ENCODE measurements around the gene IGSF21.

Gene IGSF21

DNA sequence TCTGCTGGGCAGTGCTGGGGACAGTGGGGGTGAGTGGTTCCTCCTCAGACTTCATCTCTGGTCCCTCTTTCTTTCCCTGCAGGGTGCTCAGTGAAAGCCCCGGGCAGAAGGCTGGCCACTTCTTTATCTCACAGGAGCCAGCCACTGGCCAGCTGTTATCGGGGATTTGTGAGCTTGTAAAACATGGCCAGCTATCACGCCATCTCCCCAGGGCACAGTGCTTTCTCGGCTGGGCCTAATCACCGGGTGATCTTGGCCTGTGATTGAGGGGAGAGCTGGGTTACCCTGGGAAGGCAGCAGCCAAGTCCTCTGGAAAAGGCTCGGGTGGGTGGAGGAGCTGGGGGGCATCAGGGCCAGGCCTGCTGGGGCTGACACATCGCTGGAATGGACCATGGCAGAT is 83.0 kb downstream of the IGSF21 start:
- TF ChIP-seq TCF4 (CRISPR knock-in tag; IDR thresholded peaks at IDR 0.05; ENCODE audit: borderline replicate concordance) (peak; percentile 69), ZC3H10 (CRISPR knock-in tag; IDR thresholded peaks at IDR 0.05) (no peak)
- no peak for ATAC-seq

DNA sequence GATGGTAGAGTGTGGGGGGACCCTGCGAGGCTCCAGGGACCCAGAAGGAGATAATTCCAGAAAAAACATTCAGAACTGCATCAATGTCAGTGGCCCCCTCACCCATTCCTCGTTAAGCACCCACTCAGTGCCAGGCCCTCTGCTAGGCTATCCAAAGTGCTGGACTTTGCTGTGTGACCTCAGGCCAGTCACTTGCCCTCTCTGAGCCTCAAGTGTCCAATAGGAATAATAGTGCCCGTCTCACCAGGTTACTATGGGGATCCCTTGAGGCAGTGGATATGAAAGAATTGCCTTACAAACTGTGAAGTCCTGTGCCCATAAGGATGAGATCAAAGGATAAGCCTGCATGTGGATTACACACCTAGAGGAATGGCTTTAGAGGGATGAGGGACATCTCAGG is 83.4 kb downstream of the IGSF21 start:
- ATAC-seq = no peak
- TF ChIP-seq PPARA (CRISPR knock-in tag; IDR thresholded peaks at IDR 0.05; ENCODE audit: borderline replicate concordance) (no peak), ISL1 (CRISPR knock-in tag; IDR thresholded peaks at IDR 0.05) (no peak), ZFP30 (CRISPR knock-in tag; IDR thresholded peaks at IDR 0.05) (no peak), CSDC2 (CRISPR knock-in tag; IDR thresholded peaks at IDR 0.05) (no peak), ZNF565 (CRISPR knock-in tag; conservative IDR thresholded peaks at IDR 0.05; ENCODE audit: low read depth) (no peak), TOX (CRISPR knock-in tag; IDR thresholded peaks at IDR 0.05; ENCODE audit: borderline replicate concordance) (no peak)
- TF ChIP-seq, protein P1, sequence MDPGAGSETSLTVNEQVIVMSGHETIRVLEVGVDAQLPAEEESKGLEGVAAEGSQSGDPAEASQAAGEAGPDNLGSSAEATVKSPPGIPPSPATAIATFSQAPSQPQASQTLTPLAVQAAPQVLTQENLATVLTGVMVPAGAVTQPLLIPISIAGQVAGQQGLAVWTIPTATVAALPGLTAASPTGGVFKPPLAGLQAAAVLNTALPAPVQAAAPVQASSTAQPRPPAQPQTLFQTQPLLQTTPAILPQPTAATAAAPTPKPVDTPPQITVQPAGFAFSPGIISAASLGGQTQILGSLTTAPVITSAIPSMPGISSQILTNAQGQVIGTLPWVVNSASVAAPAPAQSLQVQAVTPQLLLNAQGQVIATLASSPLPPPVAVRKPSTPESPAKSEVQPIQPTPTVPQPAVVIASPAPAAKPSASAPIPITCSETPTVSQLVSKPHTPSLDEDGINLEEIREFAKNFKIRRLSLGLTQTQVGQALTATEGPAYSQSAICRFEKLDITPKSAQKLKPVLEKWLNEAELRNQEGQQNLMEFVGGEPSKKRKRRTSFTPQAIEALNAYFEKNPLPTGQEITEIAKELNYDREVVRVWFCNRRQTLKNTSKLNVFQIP (CRISPR knock-in tag; IDR thresholded peaks at IDR 0.05; ENCODE audit: borderline replicate concordance, low read depth) = no peak

DNA sequence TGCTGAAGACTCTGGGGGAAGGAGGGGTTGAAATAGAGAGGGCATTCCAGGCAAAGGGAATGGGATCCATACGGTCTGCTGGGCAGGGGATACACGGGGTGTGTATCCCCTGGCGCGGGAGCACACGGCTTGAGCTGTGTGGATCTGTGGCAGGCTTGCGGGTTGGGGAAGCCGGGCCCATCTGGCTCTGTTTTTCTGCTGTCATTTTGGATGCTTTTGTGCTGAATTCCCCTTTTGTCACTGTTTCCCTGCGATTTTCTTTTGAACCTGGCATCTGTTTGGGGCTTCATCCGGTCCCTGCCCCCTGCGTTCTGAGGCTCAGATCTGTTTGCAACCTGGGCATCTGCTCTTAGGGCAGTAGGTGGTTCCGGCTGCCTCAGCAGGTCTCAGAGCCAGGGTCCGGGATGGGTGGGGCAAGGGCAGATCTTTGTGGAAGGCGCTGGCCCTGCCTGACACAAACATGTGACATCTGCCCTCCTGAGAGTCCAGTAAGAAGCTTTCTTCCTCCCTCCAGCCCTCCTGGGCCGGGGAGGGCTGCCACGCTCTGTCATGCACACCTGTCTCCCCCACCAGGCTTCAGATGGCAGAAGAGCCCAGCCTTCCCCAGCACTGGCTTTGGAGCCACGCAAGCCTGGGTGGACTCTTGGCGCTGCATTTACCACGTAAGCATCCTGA is 84.0 kb downstream of the IGSF21 start:
- ATAC-seq = no peak
- TF ChIP-seq, protein P2, sequence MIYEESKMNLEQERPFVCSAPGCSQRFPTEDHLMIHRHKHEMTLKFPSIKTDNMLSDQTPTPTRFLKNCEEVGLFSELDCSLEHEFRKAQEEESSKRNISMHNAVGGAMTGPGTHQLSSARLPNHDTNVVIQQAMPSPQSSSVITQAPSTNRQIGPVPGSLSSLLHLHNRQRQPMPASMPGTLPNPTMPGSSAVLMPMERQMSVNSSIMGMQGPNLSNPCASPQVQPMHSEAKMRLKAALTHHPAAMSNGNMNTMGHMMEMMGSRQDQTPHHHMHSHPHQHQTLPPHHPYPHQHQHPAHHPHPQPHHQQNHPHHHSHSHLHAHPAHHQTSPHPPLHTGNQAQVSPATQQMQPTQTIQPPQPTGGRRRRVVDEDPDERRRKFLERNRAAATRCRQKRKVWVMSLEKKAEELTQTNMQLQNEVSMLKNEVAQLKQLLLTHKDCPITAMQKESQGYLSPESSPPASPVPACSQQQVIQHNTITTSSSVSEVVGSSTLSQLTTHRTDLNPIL (CRISPR knock-in tag; IDR thresholded peaks at IDR 0.05; ENCODE audit: low read depth) = no peak
- TF ChIP-seq CSDC2 (CRISPR knock-in tag; IDR thresholded peaks at IDR 0.05) = no peak
- TF ChIP-seq SNAI2 (CRISPR knock-in tag; IDR thresholded peaks at IDR 0.05) = no peak
- TF ChIP-seq TCF4 (CRISPR knock-in tag; IDR thresholded peaks at IDR 0.05; ENCODE audit: borderline replicate concordance) = no peak
- no peak for TF ChIP-seq TOX (CRISPR knock-in tag; IDR thresholded peaks at IDR 0.05; ENCODE audit: borderline replicate concordance)
- no peak for TF ChIP-seq ZFP3 (CRISPR knock-in tag; IDR thresholded peaks at IDR 0.05)

DNA sequence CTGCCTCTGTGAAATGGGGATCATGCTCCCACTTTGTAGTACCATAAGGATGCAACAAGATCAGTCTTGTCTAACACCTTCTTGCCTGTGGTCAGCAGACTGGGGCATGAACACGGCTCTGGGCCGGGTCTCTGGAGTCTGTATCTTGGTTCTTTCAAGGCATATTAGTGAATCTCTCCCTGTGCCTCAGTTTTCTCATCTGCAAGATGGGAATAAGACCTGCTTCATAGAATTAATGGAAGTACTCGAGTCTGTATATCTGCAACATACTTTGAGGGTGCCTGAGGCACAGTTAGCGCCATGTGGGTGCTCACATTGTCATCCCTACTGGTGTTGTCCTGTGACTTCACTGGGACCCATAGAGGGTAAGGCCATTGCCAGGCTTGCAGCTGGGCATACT is 84.6 kb downstream of the IGSF21 start:
- TF ChIP-seq PPARA (CRISPR knock-in tag; IDR thresholded peaks at IDR 0.05; ENCODE audit: borderline replicate concordance) (no peak), TCF4 (CRISPR knock-in tag; IDR thresholded peaks at IDR 0.05; ENCODE audit: borderline replicate concordance) (no peak)
- ATAC-seq = no peak

DNA sequence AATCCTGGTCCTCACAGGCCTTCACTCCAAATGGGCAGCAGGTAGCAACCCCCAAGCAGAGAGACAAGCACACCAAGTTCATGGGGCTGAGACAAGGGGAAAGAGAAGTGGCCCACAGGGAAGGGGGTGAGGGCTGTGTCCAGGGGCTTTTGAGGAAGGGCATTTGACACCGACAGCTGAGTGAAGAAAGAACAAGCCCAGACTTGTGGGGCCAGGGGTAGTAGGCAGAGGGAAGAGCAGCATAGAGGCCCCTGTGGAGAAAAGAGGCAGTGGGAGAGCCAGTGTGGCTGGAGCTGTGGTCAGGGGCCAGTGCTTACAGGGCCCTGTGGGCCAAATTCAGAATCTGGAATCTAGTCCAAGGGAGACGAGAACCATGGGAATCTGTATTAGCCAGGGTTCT is 85.4 kb downstream of the IGSF21 start:
- no peak for TF ChIP-seq ESRRG (CRISPR knock-in tag; IDR thresholded peaks at IDR 0.05)
- no peak for TF ChIP-seq ZNF70 (CRISPR knock-in tag; IDR thresholded peaks at IDR 0.05)
- no peak for TF ChIP-seq TCF4 (CRISPR knock-in tag; IDR thresholded peaks at IDR 0.05; ENCODE audit: borderline replicate concordance)
- no peak for TF ChIP-seq TOX (CRISPR knock-in tag; IDR thresholded peaks at IDR 0.05; ENCODE audit: borderline replicate concordance)
- TF ChIP-seq ISL1 (CRISPR knock-in tag; IDR thresholded peaks at IDR 0.05) = no peak
- TF ChIP-seq, protein P3, sequence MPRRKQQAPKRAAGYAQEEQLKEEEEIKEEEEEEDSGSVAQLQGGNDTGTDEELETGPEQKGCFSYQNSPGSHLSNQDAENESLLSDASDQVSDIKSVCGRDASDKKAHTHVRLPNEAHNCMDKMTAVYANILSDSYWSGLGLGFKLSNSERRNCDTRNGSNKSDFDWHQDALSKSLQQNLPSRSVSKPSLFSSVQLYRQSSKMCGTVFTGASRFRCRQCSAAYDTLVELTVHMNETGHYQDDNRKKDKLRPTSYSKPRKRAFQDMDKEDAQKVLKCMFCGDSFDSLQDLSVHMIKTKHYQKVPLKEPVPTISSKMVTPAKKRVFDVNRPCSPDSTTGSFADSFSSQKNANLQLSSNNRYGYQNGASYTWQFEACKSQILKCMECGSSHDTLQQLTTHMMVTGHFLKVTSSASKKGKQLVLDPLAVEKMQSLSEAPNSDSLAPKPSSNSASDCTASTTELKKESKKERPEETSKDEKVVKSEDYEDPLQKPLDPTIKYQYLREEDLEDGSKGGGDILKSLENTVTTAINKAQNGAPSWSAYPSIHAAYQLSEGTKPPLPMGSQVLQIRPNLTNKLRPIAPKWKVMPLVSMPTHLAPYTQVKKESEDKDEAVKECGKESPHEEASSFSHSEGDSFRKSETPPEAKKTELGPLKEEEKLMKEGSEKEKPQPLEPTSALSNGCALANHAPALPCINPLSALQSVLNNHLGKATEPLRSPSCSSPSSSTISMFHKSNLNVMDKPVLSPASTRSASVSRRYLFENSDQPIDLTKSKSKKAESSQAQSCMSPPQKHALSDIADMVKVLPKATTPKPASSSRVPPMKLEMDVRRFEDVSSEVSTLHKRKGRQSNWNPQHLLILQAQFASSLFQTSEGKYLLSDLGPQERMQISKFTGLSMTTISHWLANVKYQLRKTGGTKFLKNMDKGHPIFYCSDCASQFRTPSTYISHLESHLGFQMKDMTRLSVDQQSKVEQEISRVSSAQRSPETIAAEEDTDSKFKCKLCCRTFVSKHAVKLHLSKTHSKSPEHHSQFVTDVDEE (CRISPR knock-in tag; IDR thresholded peaks at IDR 0.05) = no peak
- TF ChIP-seq SNAI2 (CRISPR knock-in tag; IDR thresholded peaks at IDR 0.05) = no peak
- no peak for TF ChIP-seq PPARA (CRISPR knock-in tag; IDR thresholded peaks at IDR 0.05; ENCODE audit: borderline replicate concordance)
- no peak for TF ChIP-seq ZFP30 (CRISPR knock-in tag; IDR thresholded peaks at IDR 0.05)
- no peak for TF ChIP-seq OSR1 (CRISPR knock-in tag; IDR thresholded peaks at IDR 0.05)
- TF ChIP-seq, protein P1 (CRISPR knock-in tag; IDR thresholded peaks at IDR 0.05; ENCODE audit: borderline replicate concordance, low read depth) = no peak
- no peak for TF ChIP-seq ZNF8 (CRISPR knock-in tag; IDR thresholded peaks at IDR 0.05)
- no peak for TF ChIP-seq BACH2 (CRISPR knock-in tag; IDR thresholded peaks at IDR 0.05; ENCODE audit: borderline replicate concordance)
- TF ChIP-seq, protein P4, sequence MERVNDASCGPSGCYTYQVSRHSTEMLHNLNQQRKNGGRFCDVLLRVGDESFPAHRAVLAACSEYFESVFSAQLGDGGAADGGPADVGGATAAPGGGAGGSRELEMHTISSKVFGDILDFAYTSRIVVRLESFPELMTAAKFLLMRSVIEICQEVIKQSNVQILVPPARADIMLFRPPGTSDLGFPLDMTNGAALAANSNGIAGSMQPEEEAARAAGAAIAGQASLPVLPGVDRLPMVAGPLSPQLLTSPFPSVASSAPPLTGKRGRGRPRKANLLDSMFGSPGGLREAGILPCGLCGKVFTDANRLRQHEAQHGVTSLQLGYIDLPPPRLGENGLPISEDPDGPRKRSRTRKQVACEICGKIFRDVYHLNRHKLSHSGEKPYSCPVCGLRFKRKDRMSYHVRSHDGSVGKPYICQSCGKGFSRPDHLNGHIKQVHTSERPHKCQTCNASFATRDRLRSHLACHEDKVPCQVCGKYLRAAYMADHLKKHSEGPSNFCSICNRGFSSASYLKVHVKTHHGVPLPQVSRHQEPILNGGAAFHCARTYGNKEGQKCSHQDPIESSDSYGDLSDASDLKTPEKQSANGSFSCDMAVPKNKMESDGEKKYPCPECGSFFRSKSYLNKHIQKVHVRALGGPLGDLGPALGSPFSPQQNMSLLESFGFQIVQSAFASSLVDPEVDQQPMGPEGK (CRISPR knock-in tag; IDR thresholded peaks at IDR 0.05; ENCODE audit: borderline replicate concordance) = no peak
- TF ChIP-seq, protein P5, sequence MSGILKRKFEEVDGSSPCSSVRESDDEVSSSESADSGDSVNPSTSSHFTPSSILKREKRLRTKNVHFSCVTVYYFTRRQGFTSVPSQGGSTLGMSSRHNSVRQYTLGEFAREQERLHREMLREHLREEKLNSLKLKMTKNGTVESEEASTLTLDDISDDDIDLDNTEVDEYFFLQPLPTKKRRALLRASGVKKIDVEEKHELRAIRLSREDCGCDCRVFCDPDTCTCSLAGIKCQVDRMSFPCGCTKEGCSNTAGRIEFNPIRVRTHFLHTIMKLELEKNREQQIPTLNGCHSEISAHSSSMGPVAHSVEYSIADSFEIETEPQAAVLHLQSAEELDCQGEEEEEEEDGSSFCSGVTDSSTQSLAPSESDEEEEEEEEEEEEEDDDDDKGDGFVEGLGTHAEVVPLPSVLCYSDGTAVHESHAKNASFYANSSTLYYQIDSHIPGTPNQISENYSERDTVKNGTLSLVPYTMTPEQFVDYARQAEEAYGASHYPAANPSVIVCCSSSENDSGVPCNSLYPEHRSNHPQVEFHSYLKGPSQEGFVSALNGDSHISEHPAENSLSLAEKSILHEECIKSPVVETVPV (CRISPR knock-in tag; IDR thresholded peaks at IDR 0.05) = no peak
- no peak for TF ChIP-seq RARB (CRISPR knock-in tag; IDR thresholded peaks at IDR 0.05)
- TF ChIP-seq ZC3H10 (CRISPR knock-in tag; IDR thresholded peaks at IDR 0.05) = no peak
- ATAC-seq = no peak

Measured in SK-N-SH treated with all-trans-retinoic acid at 6 μM for 48 hours (cell line).